Daoy (cell line): ENCODE measurements around the gene SLC52A3. TPM values are rescaled to one million over a fixed set of nuclear protein-coding genes. Genes with fewer than 3 reads are reported as not detected.
A peak's percentile ranks its signal among the peaks of the same experiment; 100 is the strongest.

Source experiments
- DNase-seq: peaks from one replicate; pipeline ENCODE4 v3.0.0-alpha.2; 2015; ENCODE audit warnings: low read depth
- total RNA-seq: library from RNA; depleted of rRNA; stranded (reverse); fragments of >200 nt; shearing (Covaris generic); gene quantifications from 2 replicates; pipeline ENCODE4 v1.2.3, GENCODE V29; 2014

Gene SLC52A3
- total RNA-seq, 1 experiment from 2014 or later, result 3.6 TPM

- DNase-seq, result no peak
Measured at GRCh38 chr20:766906-767305, 1.4 kb downstream of the SLC52A3 start.

GRCh38 chr20:764255-764654 is 4.0 kb downstream of the SLC52A3 start:
- DNase-seq, result no peak

- DNase-seq, result peak; percentile 25
Measured at GRCh38 chr20:761418-762381, 6.6 kb downstream of the SLC52A3 start.

GRCh38 chr20:760751-761417 is 7.4 kb downstream of the SLC52A3 start:
- DNase-seq, result peak; percentile 62

- DNase-seq, result no peak
Measured at GRCh38 chr20:757506-757905, 10.8 kb downstream of the SLC52A3 start.

- DNase-seq, result no peak
Measured at GRCh38 chr20:755941-756340, 12.4 kb downstream of the SLC52A3 start.

GRCh38 chr20:754904-755303 is 13.4 kb downstream of the SLC52A3 start:
- DNase-seq, result no peak

- DNase-seq, result no peak
Measured at GRCh38 chr20:753897-754635, 14.2 kb downstream of the SLC52A3 start.

- DNase-seq, result no peak
Measured at GRCh38 chr20:753136-753535, 15.2 kb downstream of the SLC52A3 start.

GRCh38 chr20:752291-752690 is 16.0 kb downstream of the SLC52A3 start:
- no peak for DNase-seq

- DNase-seq, result no peak
Measured at GRCh38 chr20:751761-752160, 16.5 kb downstream of the SLC52A3 start.

- DNase-seq, result no peak
Measured at GRCh38 chr20:750801-751200, 17.5 kb downstream of the SLC52A3 start.

GRCh38 chr20:745683-746301 is 22.5 kb downstream of the SLC52A3 start:
- no peak for DNase-seq

GRCh38 chr20:742156-742555 is 26.1 kb downstream of the SLC52A3 start:
- no peak for DNase-seq

GRCh38 chr20:741620-742019 is 26.7 kb downstream of the SLC52A3 start:
- no peak for DNase-seq

GRCh38 chr20:740162-740561 is 28.1 kb downstream of the SLC52A3 start:
- DNase-seq, result no peak

GRCh38 chr20:739736-740135 is 28.6 kb downstream of the SLC52A3 start:
- no peak for DNase-seq

GRCh38 chr20:733861-734260 is 34.4 kb downstream of the SLC52A3 start:
- no peak for DNase-seq

- DNase-seq, result no peak
Measured at GRCh38 chr20:732727-733126, 35.6 kb downstream of the SLC52A3 start.

GRCh38 chr20:731891-732560 is 36.3 kb downstream of the SLC52A3 start:
- DNase-seq, result no peak

GRCh38 chr20:730005-730404 is 38.3 kb downstream of the SLC52A3 start:
- no peak for DNase-seq
